HepG2 (cell line): ENCODE results near the gene NUAK1. TPM values are rescaled to one million over a fixed set of nuclear protein-coding genes. Genes with fewer than 3 reads are reported as not detected.

Source experiments
- HNRNPH1 ChIP-seq: fragments of 200-400 bp; formaldehyde crosslinking; optimal IDR thresholded peaks from 2 replicates; pipeline ENCODE3; 2017; ENCODE audit warnings: mild to moderate bottlenecking, low read depth, low read length
- MEIS2 ChIP-seq: sonication (generic); formaldehyde crosslinking; IDR thresholded peaks from 2 replicates; pipeline ENCODE4 v1.9.0; 2021; ENCODE audit warnings: mild to moderate bottlenecking, missing genetic modification reagents
- NFE2 ChIP-seq: sonication (generic); formaldehyde crosslinking; IDR thresholded peaks from 2 replicates; pipeline ENCODE4 v1.4.0; 2020; ENCODE audit warnings: missing genetic modification reagents
- NR2C2 ChIP-seq: sonication (generic); formaldehyde crosslinking; IDR thresholded peaks from 2 replicates; pipeline ENCODE4 v1.4.0; 2020; ENCODE audit warnings: missing genetic modification reagents, mild to moderate bottlenecking, moderate library complexity, borderline replicate concordance
- RFX5 ChIP-seq: IDR thresholded peaks from 2 replicates; pipeline ENCODE4 v1.6.1; 2011; ENCODE audit warnings: low read depth, low read length, improper control_type of control experiment
- SETDB1 ChIP-seq: sonication (generic); formaldehyde crosslinking; IDR thresholded peaks from 2 replicates; pipeline ENCODE4 v1.5.1; 2020; ENCODE audit warnings: missing genetic modification reagents, mild to moderate bottlenecking, borderline replicate concordance
- SMAD1 ChIP-seq: sonication (generic); formaldehyde crosslinking; IDR thresholded peaks from 2 replicates; pipeline ENCODE4 v1.4.0; 2020; ENCODE audit warnings: missing genetic modification reagents, low read depth, mild to moderate bottlenecking, borderline replicate concordance
- ZNF343 ChIP-seq: sonication (generic); formaldehyde crosslinking; IDR thresholded peaks from 2 replicates; pipeline ENCODE4 v1.4.0; 2020; ENCODE audit warnings: mild to moderate bottlenecking, missing genetic modification reagents
- ZNF569 ChIP-seq: sonication (generic); formaldehyde crosslinking; IDR thresholded peaks from 2 replicates; pipeline ENCODE4 v1.5.0; 2020; ENCODE audit warnings: mild to moderate bottlenecking, missing genetic modification reagents, moderate library complexity, borderline replicate concordance
- ZNF609 ChIP-seq: sonication (generic); formaldehyde crosslinking; IDR thresholded peaks from 2 replicates; pipeline ENCODE4 v1.4.0; 2020; ENCODE audit warnings: mild to moderate bottlenecking, missing genetic modification reagents, borderline replicate concordance
- ZNF773 ChIP-seq: sonication (generic); formaldehyde crosslinking; IDR thresholded peaks from 2 replicates; pipeline ENCODE4 v1.4.0; 2020; ENCODE audit warnings: missing genetic modification reagents, borderline replicate concordance
- polyA plus RNA-seq, 8 experiments: library from polyadenylated mRNA; depleted of rRNA in 3 of 8; stranded (reverse) in 7 of 8; unstranded in 1 of 8; fragments of >200 nt; fragmentation: Illumina TruSeq in 4 of 8; extraction: Trizol in 4 of 8; gene quantifications; 2 replicates each; pipeline versions ENCODE4 v1.2.1 to v1.2.3, GENCODE V29; 2011 to 2016; ENCODE audit warnings: low read depth in 4 of 8, missing spikeins in 1 of 8, mixed read lengths in 1 of 8; ENCODE audit not compliant: insufficient read depth in 1 of 8
- total RNA-seq, 5 experiments: library from RNA; depleted of rRNA; stranded (reverse); fragments of >200 nt; fragmentation: Illumina TruSeq; extraction: Trizol; gene quantifications; 2 replicates each; pipeline ENCODE4 v1.2.3, GENCODE V29; 2016; ENCODE audit warnings: low read depth in 1 of 5

Gene NUAK1
- total and polyA plus RNA-seq, 2 of the 13 experiments (the other 11 are each of a cell fraction or from before 2014, with no cell fraction given) = 1.7 to 1.9 TPM

- TF ChIP-seq SETDB1 (no peak), RFX5 (no peak), NR2C2 (CRISPR knock-in tag) (no peak), ZNF773 (CRISPR knock-in tag) (no peak), HNRNPH1 (no peak), NFE2 (CRISPR knock-in tag) (no peak), MEIS2 (no peak), ZNF569 (no peak), ZNF343 (CRISPR knock-in tag) (no peak), ZNF609 (CRISPR knock-in tag) (no peak), SMAD1 (CRISPR knock-in tag) (no peak)
- TF ChIP-seq, all 625 proteins: peak for 0
These were observed 63.9 kb downstream of the NUAK1 start (continued) for GRCh38 chr12:106074706-106075392.
